ENCODE data around the gene POC1A.

- TF ChIP-seq CTCF (IDR thresholded peaks at IDR 0.05) (no peak), POLR2AphosphoS5 (IDR thresholded peaks at IDR 0.05) (no peak)
Measured at GRCh38 chr3:52146189-52146588, 8.0 kb downstream of the POC1A start.

All from upper lobe of left lung (tissue), 4 donors.